ENCODE results near the gene AMN1.

AMN1 gene

DNA sequence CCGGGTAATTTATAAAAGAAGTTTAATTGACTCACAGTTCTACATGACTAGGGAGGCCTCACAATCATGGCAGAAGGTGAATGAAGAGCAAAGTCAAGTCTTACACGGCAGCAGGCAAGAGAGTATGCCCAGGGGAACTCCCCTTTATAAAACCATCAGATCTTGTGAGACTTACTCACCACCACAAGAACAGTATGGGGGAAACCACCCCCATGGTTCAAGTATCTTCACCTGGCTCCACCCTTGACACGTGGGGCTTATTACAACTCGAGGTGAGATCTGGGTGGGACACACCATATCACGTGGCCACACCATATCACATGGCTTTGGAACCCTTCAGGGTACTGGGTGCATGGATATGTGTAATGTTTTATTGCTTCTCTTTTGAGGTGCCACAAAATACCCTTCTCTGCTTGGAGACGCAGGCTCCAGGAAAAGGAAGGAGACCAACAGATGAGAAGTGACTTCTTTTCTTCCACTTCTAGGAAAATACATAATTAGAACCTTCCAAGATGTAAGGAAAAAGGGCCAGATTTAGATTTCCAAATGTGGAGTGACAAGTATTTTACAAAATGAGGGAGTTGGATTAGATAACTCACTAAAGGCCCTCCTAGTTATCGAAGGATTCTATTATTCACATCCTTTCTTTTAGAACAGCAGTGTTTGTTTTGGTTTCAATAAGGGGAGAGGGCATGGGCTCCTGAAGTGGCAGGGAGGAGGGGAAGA lies 102.4 kb downstream of the AMN1 start:
- DNase-seq: no peak
- H3K4me1 ChIP-seq (ENCODE audit: low read length): no peaks in the 10 kb centered on the region
- no peaks in the 10 kb centered on the region for H3K79me2 ChIP-seq (ENCODE audit: low read length)
- no peaks in the 10 kb centered on the region for H3K9me2 ChIP-seq (replicated peaks; ENCODE audit: insufficient read depth, low read length)
- no peaks in the 10 kb centered on the region for H3F3A ChIP-seq (ENCODE audit: insufficient read depth, low read length)
- no peak overlapping the region for H3K27ac ChIP-seq (ENCODE audit: low read length)
- no peak overlapping the region for H3K9ac ChIP-seq (ENCODE audit: low read length)
- no peaks in the 10 kb centered on the region for H4K20me1 ChIP-seq (ENCODE audit: insufficient read depth, low read length)
- H3K27me3 ChIP-seq (replicated peaks; ENCODE audit: insufficient read depth, low read length): no peaks in the 10 kb centered on the region
- TF ChIP-seq EZH2phosphoT487 (IDR thresholded peaks at IDR 0.05; ENCODE audit: low read length) (no peak), EZH2 (optimal IDR thresholded peaks at IDR 0.05; ENCODE audit: low read depth, low read length) (no peak), CTCF (IDR thresholded peaks at IDR 0.05; ENCODE audit: low read length) (no peak)
- no peaks in the 10 kb centered on the region for H3K36me3 ChIP-seq (replicated peaks; ENCODE audit: insufficient read depth, low read length)
- no peak overlapping the region for H3K4me3 ChIP-seq (ENCODE audit: low read length)
- no peaks in the 10 kb centered on the region for H3K9me3 ChIP-seq (replicated peaks; ENCODE audit: insufficient read depth, low read length)
- no peak overlapping the region for H3K4me2 ChIP-seq (ENCODE audit: low read depth, low read length)
- no peak overlapping the region for H2AFZ ChIP-seq (ENCODE audit: low read length)

DNA sequence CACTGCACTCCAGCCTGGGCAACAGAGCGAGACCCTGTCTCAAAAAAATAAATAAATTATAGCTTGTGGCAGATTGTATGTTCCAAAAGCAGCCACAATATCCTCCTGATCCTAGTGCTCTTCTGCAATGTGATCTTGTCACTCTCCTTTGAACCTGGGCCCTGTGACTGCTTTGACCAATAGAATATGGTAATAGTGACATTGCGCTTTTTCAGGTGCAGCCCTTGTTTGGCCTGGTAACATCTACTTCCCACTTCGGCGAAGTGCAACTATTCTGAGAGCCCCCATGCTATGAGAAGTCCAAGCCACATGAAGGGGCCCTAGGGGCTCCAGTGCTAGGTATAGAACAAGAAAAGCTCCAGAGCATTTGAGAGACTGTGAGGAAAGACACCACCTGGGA lies 106.8 kb downstream of the AMN1 start:
- H3K27ac ChIP-seq (ENCODE audit: low read length): no peak overlapping the region
- H3F3A ChIP-seq (ENCODE audit: insufficient read depth, low read length): no peaks in the 10 kb centered on the region
- H3K4me1 ChIP-seq (ENCODE audit: low read length): peaks cover 7% of the 10 kb centered on the region; the same call in 1 of the 2 replicates

More for the DNA sequence above, 106.8 kb downstream of the AMN1 start:
- TF ChIP-seq EZH2 (optimal IDR thresholded peaks at IDR 0.05; ENCODE audit: low read depth, low read length): no peak
- TF ChIP-seq EZH2phosphoT487 (IDR thresholded peaks at IDR 0.05; ENCODE audit: low read length): no peak
- TF ChIP-seq CTCF (IDR thresholded peaks at IDR 0.05; ENCODE audit: low read length): no peak
- Histone ChIP-seq H4K20me1 (ENCODE audit: insufficient read depth, low read length) (no peaks in the 10 kb centered on the region), H3K36me3 (replicated peaks; ENCODE audit: insufficient read depth, low read length) (no peaks in the 10 kb centered on the region), H3K9ac (ENCODE audit: low read length) (no peak overlapping the region), H2AFZ (ENCODE audit: low read length) (no peak overlapping the region), H3K27me3 (replicated peaks; ENCODE audit: insufficient read depth, low read length) (no peaks in the 10 kb centered on the region), H3K4me3 (ENCODE audit: low read length) (no peak overlapping the region), H3K9me2 (replicated peaks; ENCODE audit: insufficient read depth, low read length) (no peaks in the 10 kb centered on the region), H3K9me3 (replicated peaks; ENCODE audit: insufficient read depth, low read length) (no peaks in the 10 kb centered on the region), H3K4me2 (ENCODE audit: low read depth, low read length) (no peak overlapping the region), H3K79me2 (ENCODE audit: low read length) (no peaks in the 10 kb centered on the region)
- DNase-seq: no peak
